ENCODE results near the gene PELO. TPM values are rescaled to one million over a fixed set of nuclear protein-coding genes. Genes with fewer than 3 reads are reported as not detected.
A peak's percentile ranks its signal among the peaks of the same experiment; 100 is the strongest.

PELO gene
- total RNA-seq, 2 experiments from 2014 or later = 11.4 to 12.8 TPM

DNA sequence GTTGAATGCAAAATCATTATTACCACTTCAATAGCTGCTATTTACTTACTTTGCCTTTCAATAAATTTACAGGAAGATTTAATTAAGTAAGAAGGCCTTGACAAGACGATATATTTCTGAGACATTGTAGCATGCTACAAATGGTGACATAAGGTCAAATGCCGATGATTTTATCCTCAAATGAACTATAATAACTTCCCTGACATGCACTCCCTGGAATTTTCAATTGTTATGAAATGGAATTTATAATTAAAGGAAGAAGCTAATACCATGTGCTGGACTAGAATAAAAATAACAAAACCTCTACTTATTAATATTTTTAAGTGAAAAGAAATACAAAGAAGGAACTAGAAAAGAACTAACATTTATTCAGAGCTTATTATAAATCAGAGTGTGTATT, 30.2 kb upstream of the PELO start:
- Mint-ChIP-seq H3K36me3 (ENCODE audit: low read depth) (no peaks in the 10 kb centered on the region), H3K4me1 (ENCODE audit: low read depth) (peaks cover 12% of the 10 kb centered on the region), H3K4me3 (no peak overlapping the region), H3K27me3 (ENCODE audit: low read depth) (no peaks in the 10 kb centered on the region), H3K9me3 (peaks cover 7% of the 10 kb centered on the region), H3K27ac (no peak overlapping the region)
- CTCF ChIA-PET = no interaction called here
- DNase-seq = no peak
- intact Hi-C loops (cut with micrococcal nuclease) = no loop called here

DNA sequence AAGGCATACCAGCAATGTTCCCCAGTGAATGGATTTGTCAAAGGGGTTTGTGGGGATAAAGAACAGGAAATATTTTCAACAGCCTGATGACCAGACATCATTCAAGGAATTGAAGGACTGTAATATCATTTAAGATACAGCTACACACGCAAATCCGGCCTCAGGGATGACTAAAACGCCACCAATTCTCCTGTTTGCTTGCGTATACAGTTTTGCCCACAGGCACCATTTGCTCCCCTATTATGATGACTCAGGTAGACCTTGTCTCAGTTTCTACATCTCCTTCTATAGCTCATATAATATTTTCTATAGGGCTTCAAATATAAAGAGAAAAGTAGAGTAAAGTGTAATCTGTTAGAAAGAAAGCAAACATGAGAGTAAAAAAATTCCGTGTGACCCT, 29.7 kb upstream of the PELO start:
- DNase-seq = no peak
- Mint-ChIP-seq H3K4me3 (no peak overlapping the region), H3K36me3 (ENCODE audit: low read depth) (no peaks in the 10 kb centered on the region), H3K27ac (no peak overlapping the region), H3K9me3 (peaks cover 7% of the 10 kb centered on the region), H3K4me1 (ENCODE audit: low read depth) (peaks cover 12% of the 10 kb centered on the region), H3K27me3 (ENCODE audit: low read depth) (no peaks in the 10 kb centered on the region)
- CTCF ChIA-PET = interaction anchor here (1.8 kb wide), 1 partner anchor 20 kb away, joined by 5 read pairs; no protein-coding TSS in a partner anchor
- intact Hi-C loops (cut with micrococcal nuclease) = no loop called here

DNA sequence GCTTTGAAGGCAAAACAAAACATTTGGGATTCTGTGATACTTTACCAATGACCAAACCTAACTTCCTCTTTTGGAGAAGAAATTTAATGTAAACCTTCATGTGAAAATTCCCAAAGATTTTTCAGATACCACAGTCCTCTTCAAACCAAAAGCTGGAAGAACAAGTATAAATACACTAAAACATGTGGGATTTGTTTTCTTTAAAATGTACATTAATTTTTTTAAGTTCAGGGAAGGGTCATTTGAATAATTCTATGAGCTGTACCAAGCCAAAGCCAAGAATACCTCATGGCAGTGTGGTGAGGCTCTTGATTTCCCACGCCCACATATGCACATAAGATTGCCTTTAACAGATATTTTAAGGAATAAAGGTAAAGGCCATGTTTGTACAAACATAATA, 28.4 kb upstream of the PELO start:
- H3K36me3 Mint-ChIP-seq (ENCODE audit: low read depth) = peaks cover 1% of the 10 kb centered on the region
- H3K4me3 Mint-ChIP-seq = no peak overlapping the region
- intact Hi-C loops (cut with micrococcal nuclease) = no loop called here
- H3K27me3 Mint-ChIP-seq (ENCODE audit: low read depth) = no peaks in the 10 kb centered on the region
- peaks cover 16% of the 10 kb centered on the region for H3K4me1 Mint-ChIP-seq (ENCODE audit: low read depth)
- DNase-seq = no peak
- CTCF ChIA-PET = interaction anchor here (0.6 to 1.8 kb wide), 2 partner anchors 21 to 154 kb away, joined by 3 to 5 read pairs; no protein-coding TSS in a partner anchor
- H3K27ac Mint-ChIP-seq = no peak overlapping the region
- H3K9me3 Mint-ChIP-seq = peaks cover 11% of the 10 kb centered on the region

DNA sequence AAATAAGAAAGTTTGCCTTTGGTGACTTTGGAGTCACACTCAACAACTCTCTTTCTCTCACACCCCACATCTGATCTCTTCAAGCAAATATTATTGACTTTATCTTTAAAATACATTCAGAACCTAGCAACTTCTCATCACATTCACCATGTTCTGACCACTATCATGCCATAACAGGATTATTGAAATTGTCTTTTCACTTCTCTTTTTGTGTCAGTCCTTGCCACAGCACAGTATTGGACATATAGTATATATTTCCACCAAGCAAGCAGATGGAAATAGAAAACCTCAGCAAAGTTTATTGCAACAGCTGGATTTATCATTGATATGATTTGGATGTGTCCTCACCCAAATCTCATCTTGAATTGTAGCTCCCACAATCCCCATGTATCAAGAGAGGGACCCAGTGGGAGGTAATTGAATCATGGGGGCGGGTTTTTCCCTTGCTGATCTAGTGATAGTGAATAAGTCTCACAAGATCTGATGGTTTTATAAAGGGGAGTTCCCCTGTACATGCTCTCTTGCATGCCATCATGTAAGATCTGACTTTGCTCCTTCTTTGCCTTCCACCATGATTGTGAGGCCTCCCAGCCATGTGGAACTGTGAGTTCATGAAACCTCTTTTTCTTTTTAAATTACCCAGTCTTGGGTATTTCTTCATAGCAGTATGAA, 26.9 kb upstream of the PELO start:
- intact Hi-C loops (cut with micrococcal nuclease) = loop anchor here (1.0 kb wide), 4 partner anchors 10 to 36 kb away; no protein-coding TSS in a partner anchor
- Mint-ChIP-seq H3K27me3 (ENCODE audit: low read depth) (no peaks in the 10 kb centered on the region), H3K36me3 (ENCODE audit: low read depth) (peaks cover 1% of the 10 kb centered on the region), H3K27ac (no peak overlapping the region), H3K4me3 (no peak overlapping the region), H3K9me3 (peaks cover 11% of the 10 kb centered on the region), H3K4me1 (ENCODE audit: low read depth) (peaks cover 16% of the 10 kb centered on the region)
- CTCF ChIA-PET = interaction anchor here (0.9 kb wide), 1 partner anchor 21 kb away, joined by 4 read pairs; no protein-coding TSS in a partner anchor
- peak; percentile 70 for DNase-seq

DNA sequence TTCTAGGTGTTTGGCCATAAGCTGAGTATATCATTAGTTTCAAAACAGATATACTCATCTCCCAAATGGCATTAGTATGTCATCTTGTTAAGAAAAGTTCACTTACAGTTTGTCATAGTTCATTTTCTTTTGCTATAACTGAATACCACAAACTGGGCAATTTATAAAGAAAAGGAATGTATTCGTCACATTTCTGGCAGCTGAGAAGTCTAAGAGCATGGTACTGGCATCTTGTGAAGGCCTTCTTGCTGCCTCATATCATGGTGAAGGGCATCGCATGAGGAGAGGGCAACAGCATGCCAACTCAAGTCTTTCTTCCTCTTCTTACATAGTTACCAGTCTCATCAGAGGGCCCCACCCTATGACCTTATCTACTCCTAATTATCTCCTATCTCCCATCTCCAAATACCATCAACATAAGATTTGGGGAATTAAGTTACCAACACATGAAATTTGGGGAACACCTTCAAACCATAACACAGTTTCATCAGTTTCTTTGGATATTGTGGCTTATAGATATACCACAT, 20.4 kb upstream of the PELO start:
- no peak for DNase-seq
- peaks cover 1% of the 10 kb centered on the region for H3K36me3 Mint-ChIP-seq (ENCODE audit: low read depth)
- CTCF ChIA-PET = no interaction called here
- intact Hi-C loops (cut with micrococcal nuclease) = no loop called here
- no peaks in the 10 kb centered on the region for H3K27me3 Mint-ChIP-seq (ENCODE audit: low read depth)
- H3K27ac Mint-ChIP-seq = no peak overlapping the region
- peaks cover 4% of the 10 kb centered on the region for H3K9me3 Mint-ChIP-seq
- peaks cover 21% of the 10 kb centered on the region for H3K4me1 Mint-ChIP-seq (ENCODE audit: low read depth)
- no peak overlapping the region for H3K4me3 Mint-ChIP-seq

DNA sequence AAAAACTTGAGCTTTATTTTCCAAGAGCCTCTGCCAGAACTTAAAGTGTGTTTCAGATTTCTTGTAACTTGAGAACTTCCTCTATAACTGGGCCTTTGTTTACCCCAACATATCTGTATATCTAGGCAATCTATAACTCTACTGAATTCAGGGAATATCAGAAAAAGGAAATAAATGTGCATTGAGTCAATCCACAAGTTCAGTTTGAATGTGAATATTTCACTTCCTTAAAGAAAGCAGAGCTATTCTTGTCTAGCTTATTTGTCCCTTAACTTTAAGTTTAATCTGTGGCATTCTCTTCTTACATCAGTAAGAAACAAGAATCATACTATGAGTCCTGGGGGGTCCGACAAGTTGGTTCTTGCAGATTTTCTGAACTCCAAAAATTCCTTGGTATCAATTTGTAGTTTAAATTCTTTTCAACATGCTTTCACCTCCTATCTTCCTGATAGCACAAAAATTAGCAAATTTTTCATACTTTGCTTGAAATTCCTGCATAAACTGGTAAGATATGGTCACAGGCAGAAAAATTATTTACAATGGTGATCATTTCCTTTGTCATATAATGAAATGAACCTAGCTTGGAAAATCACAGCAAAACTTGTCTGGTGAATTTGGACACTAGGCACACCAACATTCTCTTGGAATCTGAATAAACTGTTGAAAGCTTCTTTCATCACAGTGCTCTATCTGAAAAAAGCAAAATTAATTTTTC, 19.8 kb upstream of the PELO start:
- Mint-ChIP-seq H3K36me3 (ENCODE audit: low read depth) (peaks cover 1% of the 10 kb centered on the region), H3K4me3 (no peak overlapping the region), H3K9me3 (peaks cover 4% of the 10 kb centered on the region), H3K27me3 (ENCODE audit: low read depth) (no peaks in the 10 kb centered on the region), H3K27ac (no peak overlapping the region), H3K4me1 (ENCODE audit: low read depth) (peaks cover 28% of the 10 kb centered on the region)
- intact Hi-C loops (cut with micrococcal nuclease) = no loop called here
- DNase-seq = no peak
- CTCF ChIA-PET = no interaction called here

DNA sequence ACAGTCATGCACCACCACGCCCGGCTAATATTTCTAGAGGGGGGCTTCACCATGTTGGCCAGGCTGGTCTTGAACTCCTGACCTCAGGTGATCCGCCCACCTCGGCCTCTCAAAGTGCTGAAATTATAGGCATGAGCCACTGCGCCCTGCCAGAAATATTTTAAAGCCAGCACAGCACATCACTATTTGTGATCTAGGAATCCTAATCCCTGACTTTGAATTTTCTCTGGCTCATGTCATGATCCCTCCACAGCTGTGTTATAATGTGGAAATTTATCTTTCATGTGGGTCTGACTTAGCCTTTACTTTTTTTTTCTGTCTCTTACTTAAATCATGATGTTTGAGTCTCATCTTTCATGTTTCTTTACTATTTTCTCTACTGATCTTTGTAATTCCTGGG, 18.7 kb upstream of the PELO start:
- Mint-ChIP-seq H3K4me3 (no peak overlapping the region), H3K4me1 (ENCODE audit: low read depth) (peaks cover 31% of the 10 kb centered on the region), H3K27me3 (ENCODE audit: low read depth) (no peaks in the 10 kb centered on the region), H3K27ac (no peak overlapping the region), H3K9me3 (no peaks in the 10 kb centered on the region), H3K36me3 (ENCODE audit: low read depth) (no peaks in the 10 kb centered on the region)
- intact Hi-C loops (cut with micrococcal nuclease) = no loop called here
- CTCF ChIA-PET = no interaction called here
- no peak for DNase-seq

DNA sequence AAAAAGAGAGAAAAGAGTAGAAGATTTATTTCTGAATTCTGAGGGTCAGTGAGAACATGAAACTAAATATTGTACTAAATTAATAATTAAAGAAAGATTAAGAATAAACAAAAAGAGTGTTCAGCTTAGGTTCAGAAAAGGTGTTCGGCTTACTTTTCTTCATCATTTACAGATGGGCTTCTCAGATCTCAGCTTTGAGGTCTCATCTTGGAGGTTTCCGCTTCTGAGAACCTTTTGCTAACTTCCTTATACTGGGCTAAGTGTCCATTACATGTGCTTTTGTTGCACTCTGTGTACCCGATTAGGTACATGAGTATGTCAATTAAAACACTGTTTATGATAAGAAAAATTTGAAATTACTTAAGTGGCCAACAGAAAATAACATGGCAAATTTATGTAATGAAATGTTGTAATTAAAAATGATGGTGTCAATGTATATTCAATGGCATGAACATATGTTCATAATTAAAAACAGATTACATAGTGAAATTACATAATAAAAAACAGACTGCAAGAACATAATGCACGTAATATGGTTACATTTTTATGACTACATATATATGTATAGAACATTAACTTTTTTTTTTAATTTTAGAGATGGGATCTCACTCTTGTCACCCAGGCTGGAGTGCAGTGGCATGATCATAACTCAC, 17.3 kb upstream of the PELO start:
- no peak for DNase-seq
- CTCF ChIA-PET = interaction anchor here (0.8 to 1.2 kb wide), 2 partner anchors 8 to 139 kb away, joined by 3 to 4 read pairs; no protein-coding TSS in a partner anchor
- intact Hi-C loops (cut with micrococcal nuclease) = loop anchor here (5.0 to 10.0 kb wide), 2 partner anchors 237 to 1806 kb away; no protein-coding TSS in a partner anchor
- H3K4me3 Mint-ChIP-seq = no peak overlapping the region
- H3K36me3 Mint-ChIP-seq (ENCODE audit: low read depth) = no peaks in the 10 kb centered on the region
- H3K27ac Mint-ChIP-seq = no peak overlapping the region
- H3K9me3 Mint-ChIP-seq = no peaks in the 10 kb centered on the region
- H3K4me1 Mint-ChIP-seq (ENCODE audit: low read depth) = peaks cover 36% of the 10 kb centered on the region
- H3K27me3 Mint-ChIP-seq (ENCODE audit: low read depth) = no peaks in the 10 kb centered on the region

DNA sequence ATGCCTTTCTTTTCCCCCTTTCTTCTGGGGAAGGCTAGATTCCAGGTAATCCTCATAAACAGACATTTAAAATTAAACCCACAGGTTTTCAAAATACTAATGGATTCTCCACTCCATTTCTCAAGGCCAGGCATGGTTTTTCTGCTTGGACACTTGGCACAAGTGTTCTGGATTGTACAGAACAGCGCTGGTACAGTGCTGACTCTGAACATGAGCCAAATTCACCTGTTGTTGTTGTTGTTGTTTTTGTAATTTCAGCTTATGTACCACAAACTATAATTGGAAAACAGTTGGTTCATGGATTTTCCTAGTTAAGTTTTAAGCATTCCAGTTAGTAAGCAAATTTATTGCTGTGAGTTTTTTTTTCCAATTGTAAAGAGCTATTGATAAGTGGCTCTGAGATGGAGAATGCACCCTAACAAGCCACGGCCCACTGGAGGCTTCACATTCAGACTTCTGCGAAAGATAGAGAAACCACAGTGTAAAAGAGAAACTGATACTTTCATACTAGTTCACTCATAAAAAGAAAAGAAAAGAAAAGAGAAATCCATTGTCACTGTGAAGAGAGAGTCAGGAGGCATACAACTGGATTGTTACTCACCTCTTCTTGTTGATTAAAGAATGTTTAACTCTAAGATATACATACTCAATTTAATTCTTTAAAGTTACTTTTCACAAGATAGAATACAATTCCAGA, 16.2 kb upstream of the PELO start:
- CTCF ChIA-PET = interaction anchor here (0.6 to 1.2 kb wide), 4 partner anchors 9 to 177 kb away, joined by 3 to 4 read pairs (median 4); no protein-coding TSS in a partner anchor
- no peaks in the 10 kb centered on the region for H3K36me3 Mint-ChIP-seq (ENCODE audit: low read depth)
- intact Hi-C loops (cut with micrococcal nuclease) = loop anchor here (1.0 to 10.0 kb wide), 6 partner anchors 10 to 1807 kb away; no protein-coding TSS in a partner anchor
- no peak overlapping the region for H3K4me3 Mint-ChIP-seq
- no peak overlapping the region for H3K27ac Mint-ChIP-seq
- no peaks in the 10 kb centered on the region for H3K9me3 Mint-ChIP-seq
- H3K4me1 Mint-ChIP-seq (ENCODE audit: low read depth) = peaks cover 46% of the 10 kb centered on the region
- H3K27me3 Mint-ChIP-seq (ENCODE audit: low read depth) = no peaks in the 10 kb centered on the region
- peak; percentile 63 for DNase-seq

DNA sequence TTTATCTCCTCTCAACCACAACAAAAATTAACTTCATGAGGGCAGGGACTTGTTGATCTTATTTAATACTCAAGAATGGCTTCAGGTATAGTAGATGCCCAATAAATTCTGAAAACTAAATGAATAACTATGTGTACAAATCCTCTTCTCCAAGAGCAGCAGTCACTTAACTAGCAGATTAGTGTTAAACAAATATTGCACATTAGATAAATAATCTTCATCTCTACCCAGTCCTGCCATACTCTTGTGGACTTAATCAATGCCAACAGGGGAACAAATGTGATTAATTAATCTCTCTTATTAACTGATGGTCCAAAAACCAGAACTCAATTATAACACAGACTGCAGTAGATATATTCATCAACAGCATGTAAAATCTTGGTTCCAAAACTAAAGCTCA, 15.0 kb upstream of the PELO start:
- intact Hi-C loops (cut with micrococcal nuclease) = loop anchor here (5.0 to 10.0 kb wide), 2 partner anchors 235 to 1808 kb away; no protein-coding TSS in a partner anchor
- Mint-ChIP-seq H3K4me1 (ENCODE audit: low read depth) (peaks cover 46% of the 10 kb centered on the region), H3K27ac (no peak overlapping the region), H3K4me3 (no peak overlapping the region), H3K27me3 (ENCODE audit: low read depth) (no peaks in the 10 kb centered on the region), H3K36me3 (ENCODE audit: low read depth) (no peaks in the 10 kb centered on the region), H3K9me3 (no peaks in the 10 kb centered on the region)
- DNase-seq = no peak
- CTCF ChIA-PET = interaction anchor here (1.2 kb wide), 1 partner anchor 143 kb away, joined by 4 read pairs; no protein-coding TSS in a partner anchor

DNA sequence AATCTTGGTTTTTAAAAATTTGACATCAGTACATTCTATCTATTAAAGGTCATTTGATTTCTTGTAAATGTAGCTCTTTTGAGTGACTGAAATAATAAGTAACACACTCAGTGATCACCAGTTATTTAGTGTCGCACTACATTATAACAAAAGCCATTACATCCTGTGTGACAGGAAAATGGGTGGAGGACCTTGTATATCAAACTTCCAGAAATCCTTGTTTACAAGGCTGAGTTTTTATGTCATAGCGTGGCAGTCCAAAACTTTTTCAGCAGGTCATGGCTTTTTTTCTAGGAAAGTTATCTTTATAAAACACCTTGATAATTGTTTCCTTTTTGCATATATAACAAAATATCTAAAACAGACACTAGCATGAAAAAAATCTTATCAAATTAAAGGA, 14.4 kb upstream of the PELO start:
- DNase-seq = no peak
- H3K4me1 Mint-ChIP-seq (ENCODE audit: low read depth) = peaks cover 41% of the 10 kb centered on the region
- no peaks in the 10 kb centered on the region for H3K36me3 Mint-ChIP-seq (ENCODE audit: low read depth)
- intact Hi-C loops (cut with micrococcal nuclease) = loop anchor here (5.0 to 10.0 kb wide), 2 partner anchors 234 to 1809 kb away; no protein-coding TSS in a partner anchor
- no peak overlapping the region for H3K27ac Mint-ChIP-seq
- no peaks in the 10 kb centered on the region for H3K9me3 Mint-ChIP-seq
- H3K4me3 Mint-ChIP-seq = no peak overlapping the region
- CTCF ChIA-PET = interaction anchor here (1.2 kb wide), 1 partner anchor 142 kb away, joined by 4 read pairs; no protein-coding TSS in a partner anchor
- H3K27me3 Mint-ChIP-seq (ENCODE audit: low read depth) = no peaks in the 10 kb centered on the region

Measured in activated naive CD4-positive, alpha-beta T cell treated with anti-CD3 and anti-CD28 coated beads for 36 hours (primary cell).